Measurements from ENCODE around the gene TENM4.

TENM4 gene

DNA sequence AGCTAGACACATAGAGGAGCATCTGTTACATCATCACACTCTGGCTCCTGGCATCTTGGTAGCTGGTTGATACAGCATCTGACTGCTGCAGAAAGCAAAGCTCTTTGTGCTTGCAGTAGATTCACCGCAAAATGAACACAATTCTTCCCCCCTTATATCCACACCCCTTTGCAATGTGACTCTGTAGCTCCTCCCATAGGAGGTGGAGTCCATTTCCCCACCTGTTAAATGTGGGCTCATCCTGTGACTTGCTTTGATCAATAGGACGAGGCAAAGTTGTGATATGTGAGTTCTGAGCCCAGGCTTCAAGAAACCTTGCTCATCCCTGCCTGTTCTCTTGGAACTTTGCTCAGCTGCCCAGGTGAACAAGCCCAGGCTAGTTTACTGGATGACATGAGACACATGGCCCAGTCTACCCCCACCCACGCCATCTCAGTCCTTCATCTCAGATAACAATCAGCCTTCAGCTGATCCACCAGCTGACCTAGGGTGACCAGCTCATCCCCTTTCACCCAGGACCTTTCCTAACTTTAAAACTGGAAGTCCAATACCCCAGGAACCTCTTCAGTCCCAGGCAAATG is 272.2 kb downstream of the TENM4 start:
- Histone ChIP-seq H3K36me3 (replicated peaks) (no peaks in the 10 kb centered on the region), H3K27me3 (ENCODE audit: low read depth) (no peaks in the 10 kb centered on the region), H3K4me3 (no peak overlapping the region), H3K9me3 (no peaks in the 10 kb centered on the region; the same call in 1 of the 2 replicates), H3K4me1 (peaks cover 10% of the 10 kb centered on the region)
- no peak for DNase-seq (ENCODE audit: low spot score in 2 of 2)
- in situ Hi-C loops (cut with MboI; ENCODE audit: low sequenced_read_pairs) = no loop called here

DNA sequence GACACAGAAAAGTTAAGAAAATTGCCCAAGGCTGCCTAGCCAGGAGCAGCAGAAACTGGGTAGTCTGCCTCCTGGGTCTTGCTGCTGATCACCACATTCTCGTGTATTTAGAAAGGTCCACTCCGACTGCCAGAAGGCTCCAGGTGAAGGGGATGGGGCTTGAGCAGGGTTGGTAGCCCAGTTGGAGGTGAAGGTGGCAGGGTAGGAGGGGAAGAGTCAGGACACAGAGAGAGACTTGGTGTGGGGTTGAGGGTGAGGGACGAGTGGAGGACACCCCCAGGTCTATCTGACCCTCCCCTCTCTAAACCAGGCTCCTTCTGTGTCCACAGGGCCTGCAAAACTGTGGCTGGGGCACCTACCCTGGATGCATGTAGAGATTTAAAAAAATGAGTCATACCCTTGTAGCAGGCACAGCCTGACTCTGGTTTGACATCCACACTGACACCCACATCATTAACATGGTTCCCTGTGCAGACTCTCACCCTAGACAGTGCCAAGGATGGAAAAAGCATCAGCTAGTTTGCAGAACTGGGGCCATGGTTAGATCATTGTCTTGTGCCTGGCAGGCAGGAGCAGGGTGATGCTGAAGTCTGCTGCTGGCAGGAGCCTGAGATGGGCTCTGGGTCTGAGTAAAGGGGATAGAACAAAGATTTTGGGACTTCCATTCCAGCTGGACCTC is 273.2 kb downstream of the TENM4 start:
- in situ Hi-C loops (cut with MboI; ENCODE audit: low sequenced_read_pairs) = no loop called here
- no peaks in the 10 kb centered on the region for H3K36me3 ChIP-seq (replicated peaks)
- no peak overlapping the region for H3K4me3 ChIP-seq
- H3K27me3 ChIP-seq (ENCODE audit: low read depth) = no peaks in the 10 kb centered on the region
- no peak for DNase-seq (ENCODE audit: low spot score in 2 of 2)
- peaks cover 10% of the 10 kb centered on the region for H3K4me1 ChIP-seq
- H3K9me3 ChIP-seq = no peaks in the 10 kb centered on the region; the same call in 1 of the 2 replicates

DNA sequence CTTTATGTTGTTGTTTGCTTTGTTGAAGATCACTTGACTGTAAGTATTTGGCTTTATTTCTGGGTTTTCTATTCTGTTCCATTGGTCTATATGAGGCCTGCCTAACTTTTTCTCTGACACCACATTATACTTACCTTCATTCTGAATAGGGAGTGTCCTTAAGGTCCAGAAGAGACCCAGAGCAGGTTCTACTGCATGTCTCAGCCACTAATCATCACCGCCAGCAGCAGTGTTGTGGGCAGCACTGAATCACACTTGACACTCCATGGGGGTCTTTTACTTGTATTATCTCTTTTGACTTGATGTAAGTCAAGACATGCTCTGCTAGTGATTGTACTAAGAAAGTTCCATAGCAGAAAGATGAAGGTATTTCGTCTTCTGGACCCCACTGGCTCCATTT is 274.9 kb downstream of the TENM4 start:
- Histone ChIP-seq H3K9me3 (no peaks in the 10 kb centered on the region; the same call in 1 of the 2 replicates), H3K36me3 (replicated peaks) (no peaks in the 10 kb centered on the region), H3K4me1 (no peaks in the 10 kb centered on the region), H3K27me3 (ENCODE audit: low read depth) (no peaks in the 10 kb centered on the region), H3K4me3 (no peak overlapping the region)
- in situ Hi-C loops (cut with MboI; ENCODE audit: low sequenced_read_pairs) = no loop called here
- DNase-seq (ENCODE audit: low spot score in 2 of 2) = no peak

DNA sequence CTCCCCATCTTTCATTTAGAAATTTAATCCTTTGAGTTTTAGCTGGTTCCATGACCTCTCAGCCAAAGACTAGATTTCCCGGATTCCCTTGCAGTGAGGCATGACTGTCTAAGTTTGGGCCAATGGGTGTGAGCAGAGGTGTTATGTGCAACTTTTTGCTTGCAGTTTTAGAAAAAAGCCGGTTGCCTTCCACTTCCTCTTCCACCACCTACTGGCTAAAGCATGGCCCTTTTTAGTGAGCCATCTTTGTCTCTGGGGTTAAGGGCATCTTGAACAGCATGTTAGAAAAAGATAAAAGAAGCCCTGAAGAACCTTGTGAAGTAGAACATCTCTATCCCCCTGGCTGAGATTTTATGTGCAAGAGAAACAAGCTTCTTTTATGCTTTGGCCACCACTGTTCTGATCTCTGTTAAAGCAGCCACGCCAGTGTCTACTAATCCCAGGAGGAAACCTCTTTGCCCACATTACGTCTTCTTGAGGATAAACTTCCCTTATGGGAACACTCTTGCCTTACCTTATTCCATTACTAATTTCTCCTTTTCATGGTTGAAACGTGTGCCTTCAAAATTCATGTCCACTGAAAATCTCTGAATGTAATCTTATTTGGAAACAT is 279.9 kb downstream of the TENM4 start:
- in situ Hi-C loops (cut with MboI; ENCODE audit: low sequenced_read_pairs) = no loop called here
- Histone ChIP-seq H3K36me3 (replicated peaks) (no peaks in the 10 kb centered on the region), H3K27me3 (ENCODE audit: low read depth) (no peaks in the 10 kb centered on the region), H3K4me3 (no peak overlapping the region), H3K4me1 (no peaks in the 10 kb centered on the region), H3K9me3 (no peaks in the 10 kb centered on the region)
- DNase-seq (ENCODE audit: low spot score in 2 of 2) = no peak

DNA sequence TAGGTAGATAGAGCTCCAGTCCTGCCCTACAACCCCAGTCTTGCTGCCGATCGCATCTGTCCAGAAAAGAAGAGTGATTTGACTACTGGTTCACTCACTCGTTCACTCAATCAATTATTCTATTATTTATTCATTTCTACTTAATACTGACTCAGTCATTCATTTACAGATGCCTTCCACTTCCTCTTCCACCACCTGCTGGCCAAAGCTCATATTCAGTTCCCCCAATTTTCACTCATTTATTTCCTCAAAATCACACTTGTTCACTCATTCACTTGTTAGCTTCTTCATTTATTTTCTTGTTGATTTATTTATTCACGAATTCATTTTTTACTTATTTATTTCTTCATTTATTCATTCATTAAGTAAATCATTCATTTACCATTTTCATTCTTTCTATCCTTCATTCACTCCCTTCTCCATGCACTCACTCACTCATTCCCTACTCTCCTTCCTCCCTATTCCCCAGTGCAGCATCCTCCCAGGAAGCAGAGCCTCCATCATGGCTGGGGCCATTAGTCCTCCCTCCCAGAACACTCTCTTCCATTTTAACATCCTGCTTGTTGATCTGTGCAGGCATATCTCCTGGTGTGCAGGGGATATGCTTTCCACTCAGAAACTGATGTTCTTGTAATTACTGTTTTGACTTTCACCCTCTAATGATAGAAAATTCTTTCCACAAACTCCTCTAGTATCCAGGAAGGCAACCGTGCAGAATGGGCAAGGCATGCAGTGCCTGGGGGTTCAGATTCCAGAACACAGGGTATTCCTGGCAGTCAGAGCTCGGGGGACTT is 281.0 kb downstream of the TENM4 start:
- H3K27me3 ChIP-seq (ENCODE audit: low read depth) = no peaks in the 10 kb centered on the region
- no peaks in the 10 kb centered on the region for H3K9me3 ChIP-seq
- H3K4me1 ChIP-seq = no peaks in the 10 kb centered on the region
- in situ Hi-C loops (cut with MboI; ENCODE audit: low sequenced_read_pairs) = no loop called here
- no peak for DNase-seq (ENCODE audit: low spot score in 2 of 2)
- H3K36me3 ChIP-seq (replicated peaks) = no peaks in the 10 kb centered on the region
- no peak overlapping the region for H3K4me3 ChIP-seq

DNA sequence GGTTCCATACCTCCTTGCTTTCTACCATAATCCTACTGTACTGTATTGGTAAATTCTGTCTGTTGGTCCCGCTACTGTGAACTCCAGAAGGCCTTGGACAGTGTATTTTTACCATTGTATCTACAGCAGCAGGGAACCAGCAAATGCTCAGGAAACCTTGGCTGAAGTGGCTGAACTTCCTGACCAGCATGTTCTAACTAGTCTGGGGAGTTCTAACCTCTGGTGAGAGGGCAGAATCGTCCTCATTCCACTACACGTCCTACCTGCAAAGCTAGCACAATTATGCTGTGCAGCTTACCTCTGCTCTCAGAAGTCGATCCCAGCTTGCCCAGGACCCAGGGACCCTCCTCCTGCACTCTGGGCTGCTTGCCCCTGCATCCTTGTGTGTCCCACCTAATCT is 283.1 kb downstream of the TENM4 start:
- in situ Hi-C loops (cut with MboI; ENCODE audit: low sequenced_read_pairs) = no loop called here
- no peak for DNase-seq (ENCODE audit: low spot score in 2 of 2)
- H3K4me3 ChIP-seq = no peak overlapping the region
- H3K9me3 ChIP-seq = no peaks in the 10 kb centered on the region
- no peaks in the 10 kb centered on the region for H3K27me3 ChIP-seq (ENCODE audit: low read depth)
- no peaks in the 10 kb centered on the region for H3K4me1 ChIP-seq
- H3K36me3 ChIP-seq (replicated peaks) = no peaks in the 10 kb centered on the region

DNA sequence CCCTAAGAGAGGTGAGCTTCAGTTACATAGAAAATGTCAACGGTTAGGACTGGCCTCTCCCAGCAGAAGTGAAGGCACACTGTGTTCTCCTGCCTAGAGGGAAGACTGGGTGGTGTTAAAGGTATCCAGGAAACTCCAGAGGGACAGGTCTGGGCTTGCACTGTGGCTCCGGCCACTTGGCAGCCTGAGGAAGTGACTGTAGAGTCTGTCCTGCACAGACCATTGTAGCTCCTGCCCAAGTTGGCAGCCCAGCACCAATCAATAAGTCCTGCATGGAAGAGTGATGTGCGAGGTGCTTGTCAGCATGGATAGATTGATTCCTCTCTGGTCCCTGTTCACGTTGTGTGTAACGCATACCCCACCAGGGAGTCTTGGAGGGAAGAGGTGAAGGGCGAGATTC is 284.8 kb downstream of the TENM4 start:
- no peak overlapping the region for H3K4me3 ChIP-seq
- no peaks in the 10 kb centered on the region for H3K4me1 ChIP-seq
- DNase-seq (ENCODE audit: low spot score in 2 of 2) = no peak
- no peaks in the 10 kb centered on the region for H3K27me3 ChIP-seq (ENCODE audit: low read depth)
- in situ Hi-C loops (cut with MboI; ENCODE audit: low sequenced_read_pairs) = no loop called here
- no peaks in the 10 kb centered on the region for H3K36me3 ChIP-seq (replicated peaks)
- H3K9me3 ChIP-seq = no peaks in the 10 kb centered on the region

DNA sequence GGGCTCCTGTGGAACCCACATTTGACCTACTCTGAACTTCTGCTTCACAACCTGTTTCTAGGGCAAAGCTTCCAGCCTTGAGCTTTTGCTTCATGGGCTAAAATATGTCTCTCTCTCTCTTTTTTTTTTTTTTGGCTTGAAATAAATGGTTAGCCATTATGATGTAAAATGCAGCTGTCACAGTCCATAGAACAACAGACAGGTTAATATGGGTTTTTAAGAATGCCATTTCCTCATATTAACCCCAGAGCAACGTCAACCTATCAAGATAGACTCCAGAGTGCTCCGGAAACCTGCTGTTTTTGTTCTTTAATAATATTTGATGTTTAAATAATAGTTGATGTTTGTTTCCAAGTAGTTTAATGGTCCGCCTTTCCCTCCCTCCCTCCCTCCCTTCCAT is 285.6 kb downstream of the TENM4 start:
- H3K9me3 ChIP-seq = no peaks in the 10 kb centered on the region
- no peaks in the 10 kb centered on the region for H3K36me3 ChIP-seq (replicated peaks)
- no peak overlapping the region for H3K4me3 ChIP-seq
- DNase-seq (ENCODE audit: low spot score in 2 of 2) = no peak
- H3K27me3 ChIP-seq (ENCODE audit: low read depth) = no peaks in the 10 kb centered on the region
- no peaks in the 10 kb centered on the region for H3K4me1 ChIP-seq
- in situ Hi-C loops (cut with MboI; ENCODE audit: low sequenced_read_pairs) = no loop called here

DNA sequence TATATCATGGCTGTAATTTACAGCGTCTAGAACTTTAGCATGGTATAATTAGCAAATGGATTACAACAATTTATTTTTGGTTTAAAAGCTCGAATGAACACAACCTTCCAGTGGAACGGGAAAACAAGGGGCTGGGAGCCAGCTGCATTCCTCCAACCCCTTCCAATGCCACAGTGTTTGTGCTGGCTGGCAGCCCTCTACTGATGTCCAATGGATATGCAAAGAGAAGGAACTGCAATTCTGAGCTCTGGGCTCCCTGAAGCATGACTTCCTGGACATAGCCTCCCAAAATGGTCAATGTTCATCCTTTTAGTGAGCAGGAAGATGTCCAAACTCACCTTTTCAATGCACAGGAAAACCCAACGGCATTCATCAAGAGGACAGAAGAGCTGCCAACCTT is 288.3 kb downstream of the TENM4 start:
- Histone ChIP-seq H3K4me3 (no peak overlapping the region), H3K4me1 (no peaks in the 10 kb centered on the region), H3K36me3 (replicated peaks) (no peaks in the 10 kb centered on the region), H3K9me3 (no peaks in the 10 kb centered on the region), H3K27me3 (ENCODE audit: low read depth) (no peaks in the 10 kb centered on the region)
- DNase-seq (ENCODE audit: low spot score in 2 of 2) = no peak
- in situ Hi-C loops (cut with MboI; ENCODE audit: low sequenced_read_pairs) = no loop called here

DNA sequence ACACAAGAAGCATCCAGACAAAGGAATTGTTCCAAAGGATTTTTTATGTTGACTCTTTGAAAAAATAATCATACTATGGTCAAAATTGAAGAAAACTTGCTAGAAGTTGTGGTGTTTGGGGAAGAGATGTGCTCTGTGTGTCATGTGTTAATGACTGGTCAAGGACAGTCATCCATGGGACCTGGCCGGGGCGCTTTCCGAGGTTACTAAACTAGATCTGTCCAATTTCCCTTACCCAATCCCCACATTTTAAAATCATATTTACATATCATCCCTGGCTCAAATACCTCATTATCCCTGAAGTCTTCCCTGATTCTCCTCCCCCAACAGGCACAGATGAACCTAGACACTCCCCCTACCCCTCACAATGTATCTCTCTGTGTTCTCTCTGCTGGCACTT is 289.4 kb downstream of the TENM4 start:
- H3K4me1 ChIP-seq = no peaks in the 10 kb centered on the region
- no peak for DNase-seq (ENCODE audit: low spot score in 2 of 2)
- H3K36me3 ChIP-seq (replicated peaks) = no peaks in the 10 kb centered on the region
- H3K9me3 ChIP-seq = no peaks in the 10 kb centered on the region
- in situ Hi-C loops (cut with MboI; ENCODE audit: low sequenced_read_pairs) = no loop called here
- H3K4me3 ChIP-seq = no peak overlapping the region
- H3K27me3 ChIP-seq (ENCODE audit: low read depth) = no peaks in the 10 kb centered on the region

DNA sequence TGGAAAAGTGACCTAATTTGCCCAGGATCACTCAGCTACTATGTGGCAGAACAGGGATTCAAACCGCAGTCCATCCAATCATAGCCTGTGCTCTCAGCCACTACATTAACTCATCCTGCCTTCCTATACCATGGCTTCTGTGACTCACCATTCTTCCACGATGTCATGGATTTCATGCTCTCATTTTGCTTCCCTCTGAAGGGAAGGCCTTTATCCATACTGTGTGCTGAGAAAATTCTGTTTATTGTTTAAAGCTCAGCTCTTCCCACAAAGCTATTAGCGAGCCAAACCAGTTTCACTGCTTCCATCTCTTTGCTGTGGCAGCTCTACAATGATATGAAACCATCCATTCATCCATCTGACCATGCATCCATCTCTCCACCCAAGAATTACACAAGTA is 289.9 kb downstream of the TENM4 start:
- Histone ChIP-seq H3K4me3 (no peak overlapping the region), H3K4me1 (no peaks in the 10 kb centered on the region), H3K9me3 (no peaks in the 10 kb centered on the region), H3K36me3 (replicated peaks) (no peaks in the 10 kb centered on the region), H3K27me3 (ENCODE audit: low read depth) (no peaks in the 10 kb centered on the region)
- in situ Hi-C loops (cut with MboI; ENCODE audit: low sequenced_read_pairs) = no loop called here
- DNase-seq (ENCODE audit: low spot score in 2 of 2) = no peak

DNA sequence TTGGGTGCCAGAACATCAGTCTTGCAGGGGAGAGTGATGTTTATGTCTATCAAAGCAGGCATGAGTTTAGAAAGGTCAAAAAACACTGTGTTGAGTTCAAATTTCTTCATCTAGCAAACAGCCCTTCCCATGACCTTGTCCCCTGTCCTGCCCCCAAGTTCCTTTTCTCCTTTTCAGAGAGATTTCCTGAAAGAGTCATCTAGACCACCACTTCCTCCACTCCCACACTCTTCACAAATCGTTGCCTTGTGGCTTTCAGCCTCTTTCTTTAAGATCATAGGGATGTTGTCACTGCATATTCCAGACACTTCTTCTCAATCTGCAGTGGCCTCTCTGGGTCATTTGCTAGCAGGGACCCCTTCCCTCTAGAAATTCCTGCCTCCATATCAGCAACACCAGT is 290.5 kb downstream of the TENM4 start:
- no peaks in the 10 kb centered on the region for H3K27me3 ChIP-seq (ENCODE audit: low read depth)
- no peak for DNase-seq (ENCODE audit: low spot score in 2 of 2)
- no peaks in the 10 kb centered on the region for H3K9me3 ChIP-seq
- H3K36me3 ChIP-seq (replicated peaks) = no peaks in the 10 kb centered on the region
- H3K4me3 ChIP-seq = no peak overlapping the region
- in situ Hi-C loops (cut with MboI; ENCODE audit: low sequenced_read_pairs) = no loop called here
- H3K4me1 ChIP-seq = no peaks in the 10 kb centered on the region

DNA sequence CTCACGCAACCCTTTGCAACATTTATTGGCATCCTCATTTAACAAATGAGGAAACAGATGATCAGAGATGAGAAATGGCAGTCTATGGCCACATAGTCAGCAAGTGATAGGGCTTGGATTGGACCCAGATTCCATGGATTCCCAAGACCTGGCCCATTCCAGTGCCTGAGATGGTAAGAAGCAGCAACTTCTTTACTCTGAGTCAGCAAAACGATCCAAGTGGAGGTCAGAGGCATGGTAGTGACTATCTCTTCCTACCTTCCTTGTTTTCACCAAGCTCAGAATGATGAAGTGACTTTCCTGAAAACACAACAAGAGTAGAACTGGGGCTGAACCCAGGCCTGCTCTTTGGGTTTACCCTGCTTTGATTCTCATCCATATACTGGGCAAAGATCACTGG is 293.1 kb downstream of the TENM4 start:
- Histone ChIP-seq H3K4me3 (no peak overlapping the region), H3K9me3 (no peaks in the 10 kb centered on the region), H3K36me3 (replicated peaks) (no peaks in the 10 kb centered on the region), H3K27me3 (ENCODE audit: low read depth) (no peaks in the 10 kb centered on the region), H3K4me1 (no peaks in the 10 kb centered on the region)
- no peak for DNase-seq (ENCODE audit: low spot score in 2 of 2)
- in situ Hi-C loops (cut with MboI; ENCODE audit: low sequenced_read_pairs) = no loop called here

DNA sequence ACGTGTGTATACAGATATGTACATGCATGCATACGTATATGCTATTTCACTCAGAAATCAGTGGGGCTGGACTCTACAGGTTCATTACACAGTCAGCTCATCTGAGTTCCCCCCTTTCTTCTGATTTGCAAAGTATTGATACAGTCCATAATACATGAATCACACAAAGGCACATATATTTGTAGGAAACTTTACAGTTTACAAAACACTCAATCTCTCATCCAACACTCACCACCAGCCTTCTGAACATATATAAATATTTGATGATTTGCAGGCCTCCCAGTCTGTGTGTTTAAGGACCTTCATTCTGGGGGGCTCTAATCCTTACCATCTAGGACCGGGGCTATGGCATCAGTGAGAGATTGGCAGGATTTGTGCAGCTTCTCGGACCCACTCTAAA is 293.8 kb downstream of the TENM4 start:
- no peaks in the 10 kb centered on the region for H3K27me3 ChIP-seq (ENCODE audit: low read depth)
- no peaks in the 10 kb centered on the region for H3K9me3 ChIP-seq
- DNase-seq (ENCODE audit: low spot score in 2 of 2) = no peak
- no peak overlapping the region for H3K4me3 ChIP-seq
- H3K36me3 ChIP-seq (replicated peaks) = no peaks in the 10 kb centered on the region
- no peaks in the 10 kb centered on the region for H3K4me1 ChIP-seq
- in situ Hi-C loops (cut with MboI; ENCODE audit: low sequenced_read_pairs) = no loop called here

Measured in HAP-1 (cell line).